Activated T-cell treated with anti-CD3 and anti-CD28 coated beads, Interleukin-2, amount 50 U/mL, for 24 hours (primary cell): Measurements from ENCODE around the gene GARIN3.
"Not testable (repeated sequence)": the region's sequence is repeated elsewhere in the genome, so short reads cannot be mapped to it uniquely, and the experiment has no call there.

Source experiments
- DNase-seq: peaks from one replicate; pipeline ENCODE4 v3.0.0-alpha.2; 2020
- H3K27ac Mint-ChIP-seq: 2 replicates; pipeline ENCODE4 v1.8.0; 2020; ENCODE audit warnings: mild to moderate bottlenecking, mixed read lengths
- H3K27me3 Mint-ChIP-seq: 2 replicates; pipeline ENCODE4 v1.8.0; 2020; ENCODE audit warnings: mixed read lengths
- H3K36me3 Mint-ChIP-seq: 2 replicates; pipeline ENCODE4 v1.8.0; 2020; ENCODE audit warnings: low read depth, mixed read lengths
- H3K4me1 Mint-ChIP-seq: 2 replicates; pipeline ENCODE4 v1.8.0; 2020; ENCODE audit warnings: low read depth, mixed read lengths
- H3K4me3 Mint-ChIP-seq: 2 replicates; pipeline ENCODE4 v1.8.0; 2020; ENCODE audit warnings: mild to moderate bottlenecking, moderate library complexity, mixed read lengths
- H3K9me3 Mint-ChIP-seq: 2 replicates; pipeline ENCODE4 v1.8.0; 2020; ENCODE audit warnings: mixed read lengths

GARIN3 gene

GRCh38 chr5:157196045-157196444 is 30.0 kb upstream of the GARIN3 start:
- DNase-seq, result no peak
- Mint-ChIP-seq H3K4me1 (peaks cover 92% of the 10 kb centered on the region), H3K27me3 (no peaks in the 10 kb centered on the region), H3K36me3 (peaks cover 93% of the 10 kb centered on the region), H3K9me3 (no peaks in the 10 kb centered on the region), H3K4me3 (peak overlapping the region; percentile 40), H3K27ac (peak overlapping the region; percentile 92)

- Mint-ChIP-seq H3K36me3 (peaks cover 92% of the 10 kb centered on the region), H3K4me1 (peaks cover 88% of the 10 kb centered on the region)
Observed at GRCh38 chr5:157193699-157194424, 27.8 kb upstream of the GARIN3 start.

GRCh38 chr5:157189223-157189622 is 23.2 kb upstream of the GARIN3 start:
- Mint-ChIP-seq H3K27me3 (no peaks in the 10 kb centered on the region), H3K36me3 (peaks cover 96% of the 10 kb centered on the region), H3K9me3 (no peaks in the 10 kb centered on the region), H3K4me3 (peak overlapping the region; percentile 87), H3K27ac (peak overlapping the region; percentile 93), H3K4me1 (peaks cover 83% of the 10 kb centered on the region)
- peak; percentile 68 for DNase-seq

More at GRCh38 chr5:157193699-157194424, 27.8 kb upstream of the GARIN3 start:
- DNase-seq, result peak; percentile 41
- Mint-ChIP-seq H3K9me3 (no peaks in the 10 kb centered on the region), H3K27me3 (no peaks in the 10 kb centered on the region), H3K4me3 (peak overlapping the region; percentile 87), H3K27ac (peak overlapping the region; percentile 93)

GRCh38 chr5:157188270-157188669 is 22.2 kb upstream of the GARIN3 start:
- peaks cover 96% of the 10 kb centered on the region for H3K36me3 Mint-ChIP-seq
- H3K27ac Mint-ChIP-seq, result peak overlapping the region; percentile 93
- H3K9me3 Mint-ChIP-seq, result no peaks in the 10 kb centered on the region
- peak; percentile 30 for DNase-seq
- H3K27me3 Mint-ChIP-seq, result no peaks in the 10 kb centered on the region
- H3K4me1 Mint-ChIP-seq, result peaks cover 76% of the 10 kb centered on the region
- peak overlapping the region; percentile 87 for H3K4me3 Mint-ChIP-seq

- Mint-ChIP-seq H3K9me3 (no peaks in the 10 kb centered on the region), H3K27ac (peak overlapping the region; percentile 93), H3K36me3 (peaks cover 95% of the 10 kb centered on the region), H3K4me3 (peak overlapping the region; percentile 87), H3K27me3 (no peaks in the 10 kb centered on the region), H3K4me1 (peaks cover 67% of the 10 kb centered on the region)
- DNase-seq, result no peak
Observed at GRCh38 chr5:157187046-157187754, 21.1 kb upstream of the GARIN3 start.

GRCh38 chr5:157186309-157187045 is 20.4 kb upstream of the GARIN3 start:
- Mint-ChIP-seq H3K9me3 (no peaks in the 10 kb centered on the region), H3K4me1 (peaks cover 60% of the 10 kb centered on the region), H3K27me3 (no peaks in the 10 kb centered on the region), H3K27ac (peak overlapping the region; percentile 93), H3K4me3 (peak overlapping the region; percentile 87), H3K36me3 (peaks cover 95% of the 10 kb centered on the region)
- DNase-seq, result peak; percentile 64

GRCh38 chr5:157185122-157185521 is 19.1 kb upstream of the GARIN3 start:
- peaks cover 52% of the 10 kb centered on the region for H3K4me1 Mint-ChIP-seq
- H3K27ac Mint-ChIP-seq, result peak overlapping the region; percentile 93
- H3K36me3 Mint-ChIP-seq, result peaks cover 93% of the 10 kb centered on the region
- not testable (repeated sequence) for H3K27me3 Mint-ChIP-seq, H3K9me3 Mint-ChIP-seq
- peak overlapping the region; percentile 87 for H3K4me3 Mint-ChIP-seq
- DNase-seq, result peak; percentile 35

- H3K27ac Mint-ChIP-seq, result peak overlapping the region; percentile 93
- H3K4me1 Mint-ChIP-seq, result peaks cover 54% of the 10 kb centered on the region
- H3K36me3 Mint-ChIP-seq, result peaks cover 84% of the 10 kb centered on the region
- no peaks in the 10 kb centered on the region for H3K9me3 Mint-ChIP-seq
- H3K27me3 Mint-ChIP-seq, result no peaks in the 10 kb centered on the region
- DNase-seq, result peak; percentile 58
- H3K4me3 Mint-ChIP-seq, result peak overlapping the region; percentile 87
Observed at GRCh38 chr5:157184117-157184670, 18.1 kb upstream of the GARIN3 start.

GRCh38 chr5:157182143-157182757 is 16.2 kb upstream of the GARIN3 start:
- Mint-ChIP-seq H3K4me1 (peaks cover 55% of the 10 kb centered on the region), H3K36me3 (peaks cover 70% of the 10 kb centered on the region), H3K9me3 (no peaks in the 10 kb centered on the region), H3K27me3 (no peaks in the 10 kb centered on the region), H3K27ac (peak overlapping the region; percentile 94), H3K4me3 (peak overlapping the region; percentile 87)
- DNase-seq, result peak; percentile 39

GRCh38 chr5:157180374-157181264 is 14.6 kb upstream of the GARIN3 start, which contains the start of gene ITK:
ITK (plus strand) TSS chr5:157180840; CDS start chr5:157180978, 138 bp downstream.
- no peaks in the 10 kb centered on the region for H3K27me3 Mint-ChIP-seq
- no peaks in the 10 kb centered on the region for H3K9me3 Mint-ChIP-seq
- peaks cover 53% of the 10 kb centered on the region for H3K4me1 Mint-ChIP-seq
- peak within 1 kb of the TSS; percentile 94 for H3K27ac Mint-ChIP-seq
- H3K36me3 Mint-ChIP-seq, result peaks cover 53% of the 10 kb centered on the region
- peak within 1 kb of the TSS; percentile 87 for H3K4me3 Mint-ChIP-seq
- DNase-seq, result peak; percentile 54

- H3K27ac Mint-ChIP-seq, result peak overlapping the region; percentile 94
- no peaks in the 10 kb centered on the region for H3K9me3 Mint-ChIP-seq
- peaks cover 59% of the 10 kb centered on the region for H3K4me1 Mint-ChIP-seq
- no peak for DNase-seq
- H3K36me3 Mint-ChIP-seq, result peaks cover 41% of the 10 kb centered on the region
- H3K27me3 Mint-ChIP-seq, result no peaks in the 10 kb centered on the region
- peak overlapping the region; percentile 87 for H3K4me3 Mint-ChIP-seq
Observed at GRCh38 chr5:157178966-157179365, 12.9 kb upstream of the GARIN3 start.

- peaks cover 65% of the 10 kb centered on the region for H3K4me1 Mint-ChIP-seq
- H3K9me3 Mint-ChIP-seq, result no peaks in the 10 kb centered on the region
- DNase-seq, result no peak
- H3K4me3 Mint-ChIP-seq, result peak overlapping the region; percentile 87
- peaks cover 32% of the 10 kb centered on the region for H3K36me3 Mint-ChIP-seq
- peak overlapping the region; percentile 94 for H3K27ac Mint-ChIP-seq
- H3K27me3 Mint-ChIP-seq, result no peaks in the 10 kb centered on the region
Observed at GRCh38 chr5:157177953-157178352, 11.9 kb upstream of the GARIN3 start.

GRCh38 chr5:157175071-157175612 is 9.1 kb upstream of the GARIN3 start:
- H3K9me3 Mint-ChIP-seq, result peaks cover 8% of the 10 kb centered on the region
- H3K36me3 Mint-ChIP-seq, result peaks cover 16% of the 10 kb centered on the region
- DNase-seq, result no peak
- H3K27me3 Mint-ChIP-seq, result no peaks in the 10 kb centered on the region
- H3K27ac Mint-ChIP-seq, result peak overlapping the region; percentile 91
- H3K4me1 Mint-ChIP-seq, result peaks cover 89% of the 10 kb centered on the region
- peak overlapping the region; percentile 26 for H3K4me3 Mint-ChIP-seq
